Keratinocyte (primary cell): ENCODE data around the gene LHFPL6. TPM values are rescaled to one million over a fixed set of nuclear protein-coding genes. Genes with fewer than 3 reads are reported as not detected.

Experiments used
- DNase-seq: peaks from one replicate; pipeline ENCODE4 v3.0.0-alpha.2; 2011; ENCODE audit warnings: low read depth, missing footprints, low spot score
- FAIRE-seq: peaks from 2 replicates; lab custom pipeline; 2011; peaks lifted over from hg19 to GRCh38; lab: Jason Lieb, UNC
- H2AFZ ChIP-seq: 2 replicates; pipeline ENCODE4 v1.6.0; 2012; ENCODE audit warnings: low read length, control low read depth, inconsistent platforms; ENCODE audit not compliant: control insufficient read depth
- H3K27ac ChIP-seq: 2 replicates; pipeline ENCODE4 v1.5.1; 2011; ENCODE audit warnings: low read length; ENCODE audit not compliant: control insufficient read depth, insufficient read depth
- H3K27me3 ChIP-seq: 3 replicates; pipeline ENCODE4 v1.6.0; 2011; ENCODE audit warnings: low read length; ENCODE audit not compliant: control insufficient read depth, insufficient read depth; ENCODE audit errors: extremely low read depth
- H3K36me3 ChIP-seq, 2 experiments: 2 replicates in 1 of 2; 3 replicates in 1 of 2; pipeline ENCODE4 v1.5.1; 2011; ENCODE audit warnings: low read length in 2 of 2, mild to moderate bottlenecking in 1 of 2; ENCODE audit not compliant: control insufficient read depth in 2 of 2, insufficient read depth in 2 of 2; ENCODE audit errors: extremely low read depth in 1 of 2
- H3K4me1 ChIP-seq: 3 replicates; pipeline ENCODE4 v1.5.1; 2011; ENCODE audit warnings: low read length; ENCODE audit not compliant: control insufficient read depth, insufficient read depth; ENCODE audit errors: extremely low read depth
- H3K4me2 ChIP-seq: 3 replicates; pipeline ENCODE4 v1.6.0; 2011; ENCODE audit warnings: low read depth, low read length; ENCODE audit not compliant: control insufficient read depth, insufficient read depth; ENCODE audit errors: extremely low read depth
- H3K4me3 ChIP-seq, 3 experiments: fragments of 200-600 bp in 1 of 3; sonication (generic) in 1 of 3; 2 replicates in 2 of 3; 3 replicates in 1 of 3; pipeline ENCODE4 v1.5.1; 2011 to 2016; ENCODE audit warnings: low read length in 3 of 3, mild to moderate bottlenecking in 3 of 3, control low read depth in 2 of 3, inconsistent platforms in 1 of 3, low read depth in 1 of 3, mixed read lengths in 1 of 3, mixed run types in 1 of 3, moderate library complexity in 1 of 3; ENCODE audit not compliant: control insufficient read depth in 2 of 3, insufficient read depth in 2 of 3; ENCODE audit errors: extremely low read depth in 1 of 3
- H3K79me2 ChIP-seq: 2 replicates; pipeline ENCODE4 v1.6.0; 2012; ENCODE audit warnings: low read length; ENCODE audit not compliant: control insufficient read depth, insufficient read depth
- H3K9ac ChIP-seq: 3 replicates; pipeline ENCODE4 v1.6.0; 2011; ENCODE audit warnings: low read length; ENCODE audit not compliant: control insufficient read depth, insufficient read depth; ENCODE audit errors: extremely low read depth
- H3K9me1 ChIP-seq: 3 replicates; pipeline ENCODE4 v1.6.0; 2011; ENCODE audit warnings: low read length; ENCODE audit not compliant: control insufficient read depth, insufficient read depth; ENCODE audit errors: extremely low read depth
- H3K9me3 ChIP-seq: 2 replicates; pipeline ENCODE4 v1.5.1; 2012; ENCODE audit warnings: low read depth, low read length; ENCODE audit not compliant: control insufficient read depth
- H4K20me1 ChIP-seq: 3 replicates; pipeline ENCODE4 v1.6.0; 2011; ENCODE audit warnings: low read length; ENCODE audit not compliant: control insufficient read depth, insufficient read depth; ENCODE audit errors: extremely low read depth
- CTCF ChIP-seq, 3 experiments: IDR thresholded peaks in 1 of 3; conservative IDR thresholded peaks in 1 of 3; optimal IDR thresholded peaks in 1 of 3; 2 replicates in 2 of 3; 3 replicates in 1 of 3; pipeline versions ENCODE3 to v1.5.1; 2011; ENCODE audit warnings: low read length in 3 of 3, mild to moderate bottlenecking in 3 of 3, moderate library complexity in 2 of 3, control low read depth in 1 of 3, inconsistent platforms in 1 of 3; ENCODE audit not compliant: insufficient read depth in 2 of 3; ENCODE audit errors: extremely low read depth in 1 of 3
- EZH2 ChIP-seq: IDR thresholded peaks from one replicate; pipeline ENCODE4 v1.6.1; 2012; ENCODE audit warnings: inconsistent platforms, mild to moderate bottlenecking, low read length, moderate library complexity
- dilution Hi-C: fragments of 300-500 bp; cut with MboI; formaldehyde crosslinking; loops from one replicate; pipeline ENCODE4 v1.7.0; 2020; ENCODE audit warnings: low sequenced_read_pairs; ENCODE audit not compliant: extremely low pct_ligation_motif_present
- polyA plus RNA-seq, 5 experiments: library from polyadenylated mRNA; depleted of rRNA in 3 of 5; stranded (reverse) in 3 of 5; stranded (forward) in 1 of 5; unstranded in 1 of 5; fragments of >200 nt; gene quantifications; 1 replicate in 1 of 5; 2 replicates in 3 of 5; 3 replicates in 1 of 5; pipeline versions ENCODE4 v1.2.1 to v1.2.3, GENCODE V29; 2011 to 2012; ENCODE audit warnings: missing spikeins in 2 of 5, low read depth in 1 of 5, low replicate concordance in 1 of 5

The LHFPL6 gene
- polyA plus RNA-seq, 1 donor (not counting 4 experiments of a cell fraction or from before 2014, with no cell fraction given): 15.8 TPM

- Histone ChIP-seq H3K4me3 (no peak overlapping the region), H3K9me1 (no peaks in the 10 kb centered on the region), H2AFZ (no peak overlapping the region), H3K79me2 (no peaks in the 10 kb centered on the region), H3K9me3 (no peaks in the 10 kb centered on the region), H3K36me3 (no peaks in the 10 kb centered on the region), H4K20me1 (no peaks in the 10 kb centered on the region), H3K4me2 (no peak overlapping the region), H3K4me1 (peaks cover 3% of the 10 kb centered on the region), H3K9ac (no peak overlapping the region), H3K27me3 (no peaks in the 10 kb centered on the region), H3K27ac (no peak overlapping the region)
- TF ChIP-seq EZH2 (no peak), CTCF (optimal IDR thresholded peaks at IDR 0.05 in 1 of 3, IDR thresholded peaks at IDR 0.05 in 1 of 3, conservative IDR thresholded peaks at IDR 0.05 in 1 of 3; ENCODE audit: extremely low read depth in 1 of 3, insufficient read depth in 2 of 3, low read length in 3 of 3) (no peak)
- DNase-seq (no peak), FAIRE-seq (no peak)
- dilution Hi-C loops: no loop called here
Measured at GRCh38 chr13:39402221-39402970, 200.6 kb downstream of the LHFPL6 start.

- TF ChIP-seq CTCF (optimal IDR thresholded peaks at IDR 0.05 in 1 of 3, IDR thresholded peaks at IDR 0.05 in 1 of 3, conservative IDR thresholded peaks at IDR 0.05 in 1 of 3; ENCODE audit: extremely low read depth in 1 of 3, insufficient read depth in 2 of 3, low read length in 3 of 3) (no peak), EZH2 (no peak)
- dilution Hi-C loops: no loop called here
- H3K27me3 ChIP-seq: no peaks in the 10 kb centered on the region
- H2AFZ ChIP-seq: no peak overlapping the region
- peaks cover under 1% of the 10 kb centered on the region for H3K4me1 ChIP-seq
- no peak overlapping the region for H3K4me2 ChIP-seq
- no peak overlapping the region for H3K4me3 ChIP-seq
- no peaks in the 10 kb centered on the region for H3K36me3 ChIP-seq
- DNase-seq: no peak
- H3K27ac ChIP-seq: no peak overlapping the region
- H3K9me3 ChIP-seq: no peaks in the 10 kb centered on the region
- H3K9me1 ChIP-seq: no peaks in the 10 kb centered on the region
- no peak overlapping the region for H3K9ac ChIP-seq
- no peaks in the 10 kb centered on the region for H3K79me2 ChIP-seq
- H4K20me1 ChIP-seq: no peaks in the 10 kb centered on the region
- no peak for FAIRE-seq
Measured at GRCh38 chr13:39401756-39402155, 201.2 kb downstream of the LHFPL6 start.
